HepG2 (cell line): ENCODE measurements around the gene HTRA2.

Experiments used
- ARNT ChIP-seq: fragments of 450-650 bp; IDR thresholded peaks from 2 replicates; pipeline ENCODE4 v1.6.1; 2017
- CBX2 ChIP-seq, 2 experiments: fragments of 200-600 bp in 1 of 2; sonication (generic); formaldehyde crosslinking in 1 of 2; IDR thresholded peaks; 2 replicates each; pipeline versions ENCODE4 v1.7.0 to v1.8.1; 2018 to 2022; ENCODE audit warnings: low read depth in 2 of 2, low read length in 1 of 2, mild to moderate bottlenecking in 1 of 2, missing genetic modification reagents in 1 of 2
- HDAC1 ChIP-seq: sonication (generic); formaldehyde crosslinking; IDR thresholded peaks from 2 replicates; pipeline ENCODE4 v1.5.1; 2020; ENCODE audit warnings: mild to moderate bottlenecking, missing genetic modification reagents
- MBNL3 ChIP-seq: fragments of 250-450 bp; sonication (Bioruptor Pico); conservative IDR thresholded peaks from 2 replicates; pipeline ENCODE4 v1.8.0; 2022; ENCODE audit warnings: mild to moderate bottlenecking, inconsistent platforms
- ZNF207 ChIP-seq: fragments of 450-650 bp; IDR thresholded peaks from 2 replicates; pipeline ENCODE4 v1.6.1; 2016; ENCODE audit warnings: antibody characterized with exemption, borderline replicate concordance
- TF ChIP-seq, protein P1 (sequence below): sonication (generic); formaldehyde crosslinking; IDR thresholded peaks from 2 replicates; pipeline ENCODE4 v1.9.0; 2021; ENCODE audit warnings: missing genetic modification reagents, borderline replicate concordance
- TF ChIP-seq, protein P2 (sequence below): sonication (generic); formaldehyde crosslinking; IDR thresholded peaks from 2 replicates; pipeline ENCODE4 v1.4.0; 2020; ENCODE audit warnings: missing genetic modification reagents
- TF ChIP-seq, protein P3 (sequence below): sonication (generic); formaldehyde crosslinking; IDR thresholded peaks from 2 replicates; pipeline ENCODE4 v1.5.0; 2020; ENCODE audit warnings: mild to moderate bottlenecking, missing genetic modification reagents, moderate library complexity
- TF ChIP-seq, protein P4 (sequence below): IDR thresholded peaks from 2 replicates; pipeline ENCODE4 v1.6.1; 2012; ENCODE audit warnings: inconsistent platforms
- TF ChIP-seq, protein P5 (sequence below): sonication (generic); formaldehyde crosslinking; IDR thresholded peaks from 2 replicates; pipeline ENCODE4 v1.4.0; 2020; ENCODE audit warnings: missing genetic modification reagents

DNA sequence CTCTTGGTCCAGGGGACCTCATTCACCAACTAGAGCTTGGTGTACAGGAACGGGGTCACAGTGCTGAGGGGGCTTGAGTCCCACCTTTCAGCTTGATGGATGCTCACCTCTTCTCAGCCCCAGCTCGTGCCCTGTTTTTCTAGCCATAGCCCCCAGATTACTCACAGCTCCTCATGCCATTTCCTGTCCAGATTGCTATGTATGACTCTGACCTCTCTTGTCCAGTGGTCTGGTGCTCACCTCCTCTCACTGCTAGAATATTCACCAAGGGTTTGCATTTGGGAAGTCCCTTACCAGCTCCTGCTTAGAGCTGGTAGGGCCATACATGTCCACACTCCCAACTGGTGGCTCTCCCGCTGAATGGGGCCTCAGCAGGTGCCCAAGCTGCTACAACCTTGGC is 36.2 kb upstream of the HTRA2 start:
- TF ChIP-seq CBX2 (IDR thresholded peaks at IDR 0.05; ENCODE audit: low read depth, low read length): no peak
- no peak for TF ChIP-seq CBX2 (CRISPR knock-in tag; IDR thresholded peaks at IDR 0.05; ENCODE audit: low read depth)
- TF ChIP-seq, protein P1, sequence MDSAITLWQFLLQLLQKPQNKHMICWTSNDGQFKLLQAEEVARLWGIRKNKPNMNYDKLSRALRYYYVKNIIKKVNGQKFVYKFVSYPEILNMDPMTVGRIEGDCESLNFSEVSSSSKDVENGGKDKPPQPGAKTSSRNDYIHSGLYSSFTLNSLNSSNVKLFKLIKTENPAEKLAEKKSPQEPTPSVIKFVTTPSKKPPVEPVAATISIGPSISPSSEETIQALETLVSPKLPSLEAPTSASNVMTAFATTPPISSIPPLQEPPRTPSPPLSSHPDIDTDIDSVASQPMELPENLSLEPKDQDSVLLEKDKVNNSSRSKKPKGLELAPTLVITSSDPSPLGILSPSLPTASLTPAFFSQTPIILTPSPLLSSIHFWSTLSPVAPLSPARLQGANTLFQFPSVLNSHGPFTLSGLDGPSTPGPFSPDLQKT (CRISPR knock-in tag): no peak
- TF ChIP-seq ZNF207: no peak
- TF ChIP-seq, protein P2, sequence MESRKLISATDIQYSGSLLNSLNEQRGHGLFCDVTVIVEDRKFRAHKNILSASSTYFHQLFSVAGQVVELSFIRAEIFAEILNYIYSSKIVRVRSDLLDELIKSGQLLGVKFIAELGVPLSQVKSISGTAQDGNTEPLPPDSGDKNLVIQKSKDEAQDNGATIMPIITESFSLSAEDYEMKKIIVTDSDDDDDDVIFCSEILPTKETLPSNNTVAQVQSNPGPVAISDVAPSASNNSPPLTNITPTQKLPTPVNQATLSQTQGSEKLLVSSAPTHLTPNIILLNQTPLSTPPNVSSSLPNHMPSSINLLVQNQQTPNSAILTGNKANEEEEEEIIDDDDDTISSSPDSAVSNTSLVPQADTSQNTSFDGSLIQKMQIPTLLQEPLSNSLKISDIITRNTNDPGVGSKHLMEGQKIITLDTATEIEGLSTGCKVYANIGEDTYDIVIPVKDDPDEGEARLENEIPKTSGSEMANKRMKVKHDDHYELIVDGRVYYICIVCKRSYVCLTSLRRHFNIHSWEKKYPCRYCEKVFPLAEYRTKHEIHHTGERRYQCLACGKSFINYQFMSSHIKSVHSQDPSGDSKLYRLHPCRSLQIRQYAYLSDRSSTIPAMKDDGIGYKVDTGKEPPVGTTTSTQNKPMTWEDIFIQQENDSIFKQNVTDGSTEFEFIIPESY (CRISPR knock-in tag): no peak
- TF ChIP-seq, protein P3, sequence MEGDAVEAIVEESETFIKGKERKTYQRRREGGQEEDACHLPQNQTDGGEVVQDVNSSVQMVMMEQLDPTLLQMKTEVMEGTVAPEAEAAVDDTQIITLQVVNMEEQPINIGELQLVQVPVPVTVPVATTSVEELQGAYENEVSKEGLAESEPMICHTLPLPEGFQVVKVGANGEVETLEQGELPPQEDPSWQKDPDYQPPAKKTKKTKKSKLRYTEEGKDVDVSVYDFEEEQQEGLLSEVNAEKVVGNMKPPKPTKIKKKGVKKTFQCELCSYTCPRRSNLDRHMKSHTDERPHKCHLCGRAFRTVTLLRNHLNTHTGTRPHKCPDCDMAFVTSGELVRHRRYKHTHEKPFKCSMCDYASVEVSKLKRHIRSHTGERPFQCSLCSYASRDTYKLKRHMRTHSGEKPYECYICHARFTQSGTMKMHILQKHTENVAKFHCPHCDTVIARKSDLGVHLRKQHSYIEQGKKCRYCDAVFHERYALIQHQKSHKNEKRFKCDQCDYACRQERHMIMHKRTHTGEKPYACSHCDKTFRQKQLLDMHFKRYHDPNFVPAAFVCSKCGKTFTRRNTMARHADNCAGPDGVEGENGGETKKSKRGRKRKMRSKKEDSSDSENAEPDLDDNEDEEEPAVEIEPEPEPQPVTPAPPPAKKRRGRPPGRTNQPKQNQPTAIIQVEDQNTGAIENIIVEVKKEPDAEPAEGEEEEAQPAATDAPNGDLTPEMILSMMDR (CRISPR knock-in tag): no peak
- TF ChIP-seq, protein P4, sequence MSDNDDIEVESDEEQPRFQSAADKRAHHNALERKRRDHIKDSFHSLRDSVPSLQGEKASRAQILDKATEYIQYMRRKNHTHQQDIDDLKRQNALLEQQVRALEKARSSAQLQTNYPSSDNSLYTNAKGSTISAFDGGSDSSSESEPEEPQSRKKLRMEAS: no peak
- TF ChIP-seq MBNL3 (CRISPR knock-in tag): no peak
- no peak for TF ChIP-seq ARNT
- TF ChIP-seq, protein P5, sequence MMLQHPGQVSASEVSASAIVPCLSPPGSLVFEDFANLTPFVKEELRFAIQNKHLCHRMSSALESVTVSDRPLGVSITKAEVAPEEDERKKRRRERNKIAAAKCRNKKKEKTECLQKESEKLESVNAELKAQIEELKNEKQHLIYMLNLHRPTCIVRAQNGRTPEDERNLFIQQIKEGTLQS (CRISPR knock-in tag): no peak
- TF ChIP-seq HDAC1: no peak
